OCI-LY7 (cell line): ENCODE data around the gene COQ8B.

Source experiments
- EZH2phosphoT487 ChIP-seq: fragments of 200-600 bp; sonication (generic); IDR thresholded peaks from 2 replicates; pipeline ENCODE4 v1.6.1; 2018; ENCODE audit warnings: low read depth, borderline replicate concordance, mild to moderate bottlenecking, mixed run types, antibody characterized with exemption, low read length, moderate library complexity, mixed read lengths
- TF ChIP-seq, protein P1 (sequence below): fragments of 200-600 bp; sonication (generic); conservative IDR thresholded peaks from 2 replicates; pipeline ENCODE4 v1.5.1; 2014; ENCODE audit warnings: mild to moderate bottlenecking, antibody characterized with exemption, low read length, moderate library complexity, mixed read lengths

GRCh38 chr19:40690050-40690692 is 26.5 kb downstream of the COQ8B start, which contains the start of gene NUMBL:
- TF ChIP-seq, protein P1, sequence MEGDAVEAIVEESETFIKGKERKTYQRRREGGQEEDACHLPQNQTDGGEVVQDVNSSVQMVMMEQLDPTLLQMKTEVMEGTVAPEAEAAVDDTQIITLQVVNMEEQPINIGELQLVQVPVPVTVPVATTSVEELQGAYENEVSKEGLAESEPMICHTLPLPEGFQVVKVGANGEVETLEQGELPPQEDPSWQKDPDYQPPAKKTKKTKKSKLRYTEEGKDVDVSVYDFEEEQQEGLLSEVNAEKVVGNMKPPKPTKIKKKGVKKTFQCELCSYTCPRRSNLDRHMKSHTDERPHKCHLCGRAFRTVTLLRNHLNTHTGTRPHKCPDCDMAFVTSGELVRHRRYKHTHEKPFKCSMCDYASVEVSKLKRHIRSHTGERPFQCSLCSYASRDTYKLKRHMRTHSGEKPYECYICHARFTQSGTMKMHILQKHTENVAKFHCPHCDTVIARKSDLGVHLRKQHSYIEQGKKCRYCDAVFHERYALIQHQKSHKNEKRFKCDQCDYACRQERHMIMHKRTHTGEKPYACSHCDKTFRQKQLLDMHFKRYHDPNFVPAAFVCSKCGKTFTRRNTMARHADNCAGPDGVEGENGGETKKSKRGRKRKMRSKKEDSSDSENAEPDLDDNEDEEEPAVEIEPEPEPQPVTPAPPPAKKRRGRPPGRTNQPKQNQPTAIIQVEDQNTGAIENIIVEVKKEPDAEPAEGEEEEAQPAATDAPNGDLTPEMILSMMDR, result no peak
- TF ChIP-seq EZH2phosphoT487, result no peak
